Gastroesophageal sphincter (tissue), 3 donors: ENCODE data around the gene TNS3.

Source experiments
- CTCF ChIP-seq, 4 experiments: fragments of 200-600 bp in 2 of 4; fragments of 450-650 bp in 2 of 4; sonication (generic) in 1 of 4; IDR thresholded peaks; one replicate each; pipeline ENCODE4 v1.5.1; 2017 to 2019; ENCODE audit warnings: antibody characterized with exemption in 4 of 4, mild to moderate bottlenecking in 2 of 4, moderate library complexity in 2 of 4
- POLR2A ChIP-seq, 2 donors: fragments of 450-650 bp; IDR thresholded peaks; one replicate each; pipeline ENCODE4 v1.6.1; 2017; ENCODE audit warnings: antibody characterized with exemption in 2 of 2, mild to moderate bottlenecking in 2 of 2, moderate library complexity in 1 of 2
- POLR2AphosphoS5 ChIP-seq: sonication (generic); formaldehyde crosslinking; IDR thresholded peaks from one replicate; pipeline ENCODE4 v1.6.1; 2017; ENCODE audit warnings: antibody characterized with exemption

GRCh38 chr7:47475880-47476227 lies 106.1 kb downstream of the TNS3 start:
- TF ChIP-seq CTCF (IDR thresholded peaks at IDR 0.05) = no peak
- TF ChIP-seq POLR2A (IDR thresholded peaks at IDR 0.05) = no peak
- TF ChIP-seq POLR2AphosphoS5 = no peak
